Choroid plexus epithelial cell (primary cell): ENCODE data around the gene TXLNG.
A peak's percentile ranks its signal among the peaks of the same experiment; 100 is the strongest.

Experiments used
- DNase-seq: peaks from one replicate; pipeline ENCODE4 v3.0.0-alpha.2; 2010; ENCODE audit warnings: low read depth
- H3K4me3 ChIP-seq: 2 replicates; pipeline ENCODE4 v1.5.1; 2011; ENCODE audit warnings: low read depth, mild to moderate bottlenecking, control low read depth, low read length, moderate library complexity
- CTCF ChIP-seq: conservative IDR thresholded peaks from 2 replicates; pipeline ENCODE4 v1.5.1; 2011; ENCODE audit warnings: low read depth, mild to moderate bottlenecking, control low read depth, inconsistent platforms, low read length, moderate library complexity

Gene TXLNG

GRCh38 chrX:16838202-16839066 lies 52.2 kb downstream of the TXLNG start:
- TF ChIP-seq CTCF, result peak; percentile 2
- peak; percentile 91 for DNase-seq
- H3K4me3 ChIP-seq, result no peak overlapping the region

GRCh38 chrX:16839219-16839851 lies 53.1 kb downstream of the TXLNG start:
- no peak for TF ChIP-seq CTCF
- no peak for DNase-seq
- H3K4me3 ChIP-seq, result no peak overlapping the region

- peak; percentile 89 for DNase-seq
- no peak overlapping the region for H3K4me3 ChIP-seq
- no peak for TF ChIP-seq CTCF
Observed at GRCh38 chrX:16839852-16840460, 53.7 kb downstream of the TXLNG start.

GRCh38 chrX:16842684-16843083 lies 56.4 kb downstream of the TXLNG start:
- DNase-seq, result no peak
- H3K4me3 ChIP-seq, result no peak overlapping the region
- no peak for TF ChIP-seq CTCF

- no peak for TF ChIP-seq CTCF
- no peak for DNase-seq
- no peak overlapping the region for H3K4me3 ChIP-seq
Observed at GRCh38 chrX:16843208-16843909, 57.1 kb downstream of the TXLNG start.

GRCh38 chrX:16845686-16846085 lies 59.4 kb downstream of the TXLNG start:
- H3K4me3 ChIP-seq, result no peak overlapping the region
- DNase-seq, result no peak
- no peak for TF ChIP-seq CTCF
